ENCODE data around the gene FAM110A. TPM values are rescaled to one million over a fixed set of nuclear protein-coding genes. Genes with fewer than 3 reads are reported as not detected.
A peak's percentile ranks its signal among the peaks of the same experiment; 100 is the strongest.
"Not testable (repeated sequence)": the region's sequence is repeated elsewhere in the genome, so short reads cannot be mapped to it uniquely, and the experiment has no call there.

The FAM110A gene
- total and polyA plus RNA-seq, 5 experiments from 2014 or later = 4.5 to 24.5 (median 20.3) TPM

- peak overlapping the region in 2 of 10 donors; percentile 52 to 82 for H3K27ac Mint-ChIP-seq
- POLR2A ChIA-PET = interaction anchor here (0.6 to 2.1 kb wide), 3 partner anchors 17 to 128 kb away, joined by 3 to 7 read pairs (median 3); no protein-coding TSS in a partner anchor
- no peaks in the 10 kb centered on the region for H3K9me3 Mint-ChIP-seq
- H3K4me3 Mint-ChIP-seq = no peak overlapping the region
- no peaks in the 10 kb centered on the region for H3K36me3 Mint-ChIP-seq
- H3K4me1 Mint-ChIP-seq = peaks cover 0 to 17% (median under 1%) of the 10 kb centered on the region in 4 donors
- no peak for ATAC-seq
- H3K27me3 Mint-ChIP-seq = no peaks in the 10 kb centered on the region
- DNase-seq = no peak
Measured at GRCh38 chr20:826695-827323, 6.7 kb upstream of the FAM110A start.

GRCh38 chr20:827981-828380 is 5.5 kb upstream of the FAM110A start:
- POLR2A ChIA-PET, H3K4me3 Mint-ChIP-seq, H3K27ac Mint-ChIP-seq, H3K27me3 Mint-ChIP-seq, H3K36me3 Mint-ChIP-seq, DNase-seq, ATAC-seq, H3K9me3 Mint-ChIP-seq: not testable (repeated sequence)
- peaks cover 0 to 18% (median 2%) of the 10 kb centered on the region in 4 donors for H3K4me1 Mint-ChIP-seq

- Mint-ChIP-seq H3K36me3 (no peaks in the 10 kb centered on the region), H3K9me3 (no peaks in the 10 kb centered on the region), H3K27ac (peak overlapping the region in 1 of 10 donors; percentile 31), H3K4me1 (peaks cover 4 to 24% (median 7%) of the 10 kb centered on the region in 4 donors), H3K4me3 (no peak overlapping the region), H3K27me3 (no peaks in the 10 kb centered on the region)
- ATAC-seq = no peak
- DNase-seq = no peak
- POLR2A ChIA-PET = interaction anchor here (1.1 kb wide), 1 partner anchor 15 kb away, joined by 3 read pairs; no protein-coding TSS in a partner anchor
Measured at GRCh38 chr20:828987-829386, 4.5 kb upstream of the FAM110A start.

GRCh38 chr20:829551-829950 is 4.0 kb upstream of the FAM110A start:
- H3K36me3 Mint-ChIP-seq = no peaks in the 10 kb centered on the region
- H3K4me3 Mint-ChIP-seq = no peak overlapping the region
- no peaks in the 10 kb centered on the region for H3K9me3 Mint-ChIP-seq
- POLR2A ChIA-PET = interaction anchor here (0.7 to 1.1 kb wide), 2 partner anchors 15 to 23 kb away, joined by 3 read pairs; no protein-coding TSS in a partner anchor
- ATAC-seq (no peak), DNase-seq (no peak)
- H3K27ac Mint-ChIP-seq = peak overlapping the region in 1 of 10 donors; percentile 31
- no peaks in the 10 kb centered on the region for H3K27me3 Mint-ChIP-seq
- H3K4me1 Mint-ChIP-seq = peaks cover 8 to 28% (median 11%) of the 10 kb centered on the region in 4 donors

GRCh38 chr20:830011-830521 is 3.4 kb upstream of the FAM110A start:
- Mint-ChIP-seq H3K36me3 (no peaks in the 10 kb centered on the region), H3K27me3 (no peaks in the 10 kb centered on the region), H3K4me3 (no peak overlapping the region), H3K27ac (no peak overlapping the region), H3K4me1 (peaks cover 10 to 32% (median 16%) of the 10 kb centered on the region in 4 donors), H3K9me3 (no peaks in the 10 kb centered on the region)
- ATAC-seq = no peak
- DNase-seq = no peak
- POLR2A ChIA-PET = interaction anchor here (0.5 to 1.1 kb wide), 3 partner anchors 12 to 23 kb away, joined by 3 read pairs; no protein-coding TSS in a partner anchor

- POLR2A ChIA-PET = interaction anchor here (0.7 to 0.9 kb wide), 2 partner anchors 13 to 23 kb away, joined by 4 to 7 read pairs; no protein-coding TSS in a partner anchor
Measured at GRCh38 chr20:831251-831650, 2.3 kb upstream of the FAM110A start.

GRCh38 chr20:831956-832355 is 1.6 kb upstream of the FAM110A start:
- no peak overlapping the region for H3K27ac Mint-ChIP-seq
- H3K27me3 Mint-ChIP-seq = no peaks in the 10 kb centered on the region
- H3K36me3 Mint-ChIP-seq = no peaks in the 10 kb centered on the region
- DNase-seq = no peak
- no peak for ATAC-seq
- POLR2A ChIA-PET = interaction anchor here (0.6 to 3.8 kb wide), 5 partner anchors 12 to 25 kb away, joined by 3 to 99 read pairs (median 4); no protein-coding TSS in a partner anchor
- H3K4me1 Mint-ChIP-seq = peaks cover 17 to 44% (median 32%) of the 10 kb centered on the region in 4 donors
- no peak overlapping the region for H3K4me3 Mint-ChIP-seq
- no peaks in the 10 kb centered on the region for H3K9me3 Mint-ChIP-seq

More at GRCh38 chr20:831251-831650, 2.3 kb upstream of the FAM110A start:
- Mint-ChIP-seq H3K4me1 (peaks cover 14 to 42% (median 27%) of the 10 kb centered on the region in 4 donors), H3K9me3 (no peaks in the 10 kb centered on the region), H3K27me3 (no peaks in the 10 kb centered on the region), H3K4me3 (no peak overlapping the region), H3K36me3 (no peaks in the 10 kb centered on the region), H3K27ac (peak overlapping the region in 1 of 10 donors; percentile 3)
- DNase-seq (no peak), ATAC-seq (no peak)

GRCh38 chr20:833121-833449 is 430 bp upstream of the FAM110A start:
- H3K27ac Mint-ChIP-seq = peak overlapping the region; percentile 19 to 96 (median 83)
- no peaks in the 10 kb centered on the region for H3K9me3 Mint-ChIP-seq
- POLR2A ChIA-PET = interaction anchor here (0.5 to 3.8 kb wide), 8 partner anchors 11 to 1269 kb away, joined by 3 to 99 read pairs (median 4); partner anchors contain the start of gene PSMF1
- no peaks in the 10 kb centered on the region for H3K36me3 Mint-ChIP-seq
- H3K4me1 Mint-ChIP-seq = peaks cover 22 to 52% (median 41%) of the 10 kb centered on the region in 4 donors
- H3K27me3 Mint-ChIP-seq = no peaks in the 10 kb centered on the region
- ATAC-seq (no peak), DNase-seq (no peak)
- H3K4me3 Mint-ChIP-seq = peak overlapping the region; percentile 81 to 94 (median 88)

GRCh38 chr20:834151-834746 is 734 bp downstream of the FAM110A start:
- Mint-ChIP-seq H3K4me3 (peak overlapping the region; percentile 81 to 94 (median 88)), H3K27me3 (no peaks in the 10 kb centered on the region), H3K9me3 (no peaks in the 10 kb centered on the region), H3K27ac (peak overlapping the region; percentile 60 to 96 (median 89)), H3K36me3 (no peaks in the 10 kb centered on the region), H3K4me1 (peaks cover 25 to 53% (median 45%) of the 10 kb centered on the region in 4 donors)
- no peak for DNase-seq
- ATAC-seq = no peak
- POLR2A ChIA-PET = interaction anchor here (1.0 to 3.8 kb wide), 5 partner anchors 10 to 23 kb away, joined by 3 to 99 read pairs (median 3); no protein-coding TSS in a partner anchor

GRCh38 chr20:835608-836045 is 2.1 kb downstream of the FAM110A start:
- H3K4me3 Mint-ChIP-seq = peak overlapping the region; percentile 20 to 81 (median 74)
- no peak for ATAC-seq
- no peak for DNase-seq
- no peaks in the 10 kb centered on the region for H3K27me3 Mint-ChIP-seq
- H3K27ac Mint-ChIP-seq = peak overlapping the region in 7 of 10 donors; percentile 6 to 88 (median 80)
- no peaks in the 10 kb centered on the region for H3K9me3 Mint-ChIP-seq
- H3K36me3 Mint-ChIP-seq = no peaks in the 10 kb centered on the region
- peaks cover 27 to 61% (median 50%) of the 10 kb centered on the region in 4 donors for H3K4me1 Mint-ChIP-seq
- POLR2A ChIA-PET = interaction anchor here (3.8 kb wide), 1 partner anchor 9 kb away, joined by 99 read pairs; no protein-coding TSS in a partner anchor

- Mint-ChIP-seq H3K4me3 (peak overlapping the region in 6 of 10 donors; percentile 23 to 74 (median 52)), H3K4me1 (peaks cover 27 to 62% (median 50%) of the 10 kb centered on the region in 4 donors), H3K36me3 (no peaks in the 10 kb centered on the region), H3K9me3 (no peaks in the 10 kb centered on the region), H3K27ac (peak overlapping the region in 4 of 10 donors; percentile 30 to 88 (median 56)), H3K27me3 (no peaks in the 10 kb centered on the region)
- DNase-seq = no peak
- POLR2A ChIA-PET = no interaction called here
- ATAC-seq = no peak
Measured at GRCh38 chr20:836190-836589, 2.7 kb downstream of the FAM110A start.

GRCh38 chr20:839015-839414 is 5.5 kb downstream of the FAM110A start:
- peaks cover 26 to 65% (median 60%) of the 10 kb centered on the region in 4 donors for H3K4me1 Mint-ChIP-seq
- ATAC-seq (no peak), DNase-seq (no peak)
- no peak overlapping the region for H3K4me3 Mint-ChIP-seq
- no peaks in the 10 kb centered on the region for H3K36me3 Mint-ChIP-seq
- H3K27me3 Mint-ChIP-seq = no peaks in the 10 kb centered on the region
- H3K9me3 Mint-ChIP-seq = no peaks in the 10 kb centered on the region
- POLR2A ChIA-PET = interaction anchor here (1.1 kb wide), 1 partner anchor 12 kb away, joined by 4 read pairs; no protein-coding TSS in a partner anchor
- H3K27ac Mint-ChIP-seq = no peak overlapping the region

Data from naive thymus-derived CD8-positive, alpha-beta T cell (primary cell).